NCI-H510A (cell line): Measurements from ENCODE around the gene ADGRD2.

Source experiments
- DNase-seq: peaks from one replicate; lab custom pipeline; 2025; lab: John Stamatoyannopoulos, UW

ADGRD2 gene

DNA sequence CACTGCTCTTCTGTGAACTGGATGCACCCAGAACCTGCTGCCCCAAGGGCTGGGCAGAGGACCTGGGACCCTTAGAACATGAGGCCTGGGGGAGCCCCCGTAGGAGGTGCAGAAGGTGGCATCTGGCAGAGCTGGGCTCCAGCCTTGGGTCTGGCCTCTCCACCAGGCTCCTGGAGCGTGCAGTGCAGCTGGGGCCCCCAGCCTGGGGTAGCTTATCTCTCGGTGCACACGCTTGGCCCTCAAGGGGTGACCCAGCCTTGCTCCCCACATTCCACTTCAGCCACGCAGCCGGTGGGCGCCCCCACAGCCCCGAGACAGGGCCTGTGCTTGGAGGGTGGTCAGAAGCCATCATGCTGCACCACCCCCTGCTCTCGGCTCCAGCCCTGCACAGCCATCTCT lies 62.6 kb downstream of the ADGRD2 start:
- DNase-seq, result no peak

DNA sequence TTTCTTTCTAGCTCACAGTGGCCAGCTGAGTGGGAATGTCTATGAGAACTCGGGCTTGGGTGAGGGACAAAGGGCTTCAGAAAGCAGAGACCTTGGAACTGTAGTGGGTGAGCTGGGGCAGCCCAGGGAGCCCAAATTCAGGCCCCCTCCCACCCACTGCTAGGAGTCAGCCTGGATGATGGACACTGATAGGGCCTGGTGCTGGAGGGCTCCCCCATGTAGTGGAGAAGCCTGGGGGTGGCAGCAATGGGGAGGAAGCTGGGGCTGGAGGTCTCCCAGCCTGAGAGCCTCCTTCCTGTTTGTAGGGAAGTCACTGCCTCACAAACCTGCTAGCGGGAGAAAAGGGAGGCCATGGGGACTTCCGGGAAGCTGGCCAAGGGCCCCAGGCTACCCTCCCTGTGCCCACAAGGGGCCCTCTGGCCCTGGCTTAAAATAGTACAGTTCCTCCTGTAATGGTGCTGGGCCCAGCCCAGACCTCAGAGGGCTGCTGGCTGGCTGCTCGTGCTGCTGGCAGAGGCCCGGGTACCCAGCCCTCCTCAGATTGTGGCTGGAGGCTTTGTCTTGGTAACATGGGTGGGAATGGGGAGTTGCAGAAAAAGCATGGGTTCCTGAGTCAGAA lies 63.2 kb downstream of the ADGRD2 start:
- DNase-seq, result no peak

- DNase-seq, result no peak
Observed at GRCh38 chr9:124514125-124514524, 63.9 kb downstream of the ADGRD2 start.

DNA sequence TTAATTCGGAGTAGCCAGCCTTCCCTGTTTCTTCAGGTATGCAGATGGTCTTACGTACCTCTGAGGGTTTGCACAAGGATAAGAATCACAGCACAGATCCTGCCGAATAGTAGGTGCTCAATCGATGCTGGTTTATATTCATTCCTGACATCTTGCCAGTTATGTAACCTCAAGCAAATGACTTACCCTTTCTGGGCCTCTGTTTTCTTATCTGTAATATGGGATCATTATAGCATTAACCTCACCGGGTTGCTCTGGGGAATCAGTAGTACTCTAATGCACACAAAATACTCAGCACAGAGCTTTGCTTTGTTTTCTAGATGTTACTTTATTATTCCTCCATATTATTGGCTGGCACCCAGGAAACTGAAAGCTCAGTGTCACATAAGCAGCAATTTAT lies 64.6 kb downstream of the ADGRD2 start:
- no peak for DNase-seq

DNA sequence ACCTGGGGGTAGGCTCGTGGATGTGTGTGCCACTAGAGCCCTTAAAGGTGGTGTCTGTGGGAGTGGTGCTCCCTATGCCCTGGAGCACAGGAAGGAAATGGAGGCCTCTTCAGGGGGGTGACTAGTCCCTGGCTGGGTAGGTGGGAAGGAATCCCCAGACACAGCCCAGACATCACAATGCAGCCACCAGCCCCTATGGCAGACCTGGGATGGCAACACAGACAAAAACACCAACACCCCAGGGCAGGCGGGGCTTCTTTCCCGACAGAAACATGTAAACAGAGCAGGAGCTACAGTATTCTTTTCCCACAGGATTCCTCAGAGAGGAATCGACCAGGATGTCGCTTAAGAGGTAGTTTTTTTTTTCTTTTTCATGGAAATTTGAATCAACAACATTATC lies 67.3 kb downstream of the ADGRD2 start:
- no peak for DNase-seq

DNA sequence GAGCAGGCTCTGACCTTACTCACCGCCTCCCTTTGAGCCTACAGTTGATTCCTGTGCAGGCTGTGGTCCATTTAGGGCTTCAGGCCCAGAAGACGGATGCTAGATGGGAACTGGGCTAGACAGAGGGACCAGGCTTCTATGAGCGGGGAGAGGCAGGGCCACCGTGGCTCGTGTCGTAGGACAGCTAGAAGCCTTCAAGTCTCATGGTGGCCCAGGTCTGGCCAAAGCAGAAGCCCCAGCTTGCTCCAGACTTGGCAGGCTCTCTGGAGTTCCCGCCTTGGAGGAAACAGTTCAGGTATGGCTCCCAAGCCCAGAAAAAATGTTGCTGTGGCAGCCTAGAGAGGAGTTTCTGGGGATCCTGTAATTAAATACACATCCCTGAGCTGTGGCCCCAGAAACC lies 67.9 kb downstream of the ADGRD2 start:
- no peak for DNase-seq

DNA sequence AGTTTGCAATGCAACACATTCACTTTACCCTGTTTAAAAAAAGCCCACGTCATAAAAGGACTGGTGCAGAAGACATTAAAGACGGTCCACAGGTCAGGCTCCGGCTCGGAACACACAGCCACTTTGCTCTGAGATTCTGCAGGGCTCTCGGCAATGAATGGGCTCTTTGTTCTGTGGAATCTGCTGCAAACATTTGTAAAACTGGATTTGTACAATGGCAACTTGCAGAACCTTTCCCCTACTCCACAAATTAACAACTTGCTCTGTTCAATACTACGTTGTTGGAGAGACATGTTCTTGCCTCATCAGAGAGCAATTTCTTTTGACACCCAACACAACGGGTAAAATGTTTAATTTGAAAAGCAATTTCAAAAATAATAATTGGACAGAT lies 70.0 kb downstream of the ADGRD2 start:
- DNase-seq, result no peak

DNA sequence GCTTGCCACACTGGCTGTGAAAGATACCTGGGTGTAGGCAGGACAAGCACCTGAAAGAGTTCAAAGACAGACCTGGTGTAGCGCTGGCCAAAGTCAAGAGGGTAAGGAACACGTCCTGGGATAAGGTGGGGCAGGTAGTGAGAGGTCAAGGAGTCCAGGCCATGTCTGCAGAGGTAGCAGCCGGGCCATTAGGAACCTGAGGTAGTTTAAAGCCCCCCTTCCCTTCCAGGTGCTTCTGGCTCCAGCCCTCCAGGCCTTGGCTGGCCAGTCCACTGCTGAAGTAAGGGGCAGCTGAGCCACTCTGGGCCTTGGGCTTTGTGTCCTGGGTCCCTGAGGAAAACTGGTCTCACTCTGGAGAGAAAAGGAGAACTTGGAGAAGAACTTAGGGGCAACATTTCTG lies 70.9 kb downstream of the ADGRD2 start:
- no peak for DNase-seq

GRCh38 chr9:124522121-124523098 lies 72.2 kb downstream of the ADGRD2 start:
- DNase-seq, result no peak

DNA sequence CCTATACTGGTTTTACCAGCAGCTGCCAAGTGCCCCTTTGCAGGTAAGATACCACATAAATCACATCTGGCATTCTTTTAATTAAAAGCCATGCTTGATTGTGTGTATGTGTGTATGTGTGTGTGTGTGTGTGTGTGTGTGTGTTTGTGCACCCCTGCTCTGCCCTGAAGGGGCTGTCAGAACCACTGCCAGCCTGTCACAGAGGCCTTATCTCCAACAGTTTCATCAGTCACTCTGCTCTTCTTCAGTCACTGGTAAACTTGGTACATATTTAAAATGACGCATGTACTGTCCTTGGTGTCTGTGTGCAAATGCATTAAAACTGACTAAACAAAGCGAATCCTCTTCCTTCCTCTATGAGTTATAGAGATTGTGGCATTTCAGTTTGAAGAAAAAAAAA lies 75.9 kb downstream of the ADGRD2 start:
- DNase-seq, result no peak

DNA sequence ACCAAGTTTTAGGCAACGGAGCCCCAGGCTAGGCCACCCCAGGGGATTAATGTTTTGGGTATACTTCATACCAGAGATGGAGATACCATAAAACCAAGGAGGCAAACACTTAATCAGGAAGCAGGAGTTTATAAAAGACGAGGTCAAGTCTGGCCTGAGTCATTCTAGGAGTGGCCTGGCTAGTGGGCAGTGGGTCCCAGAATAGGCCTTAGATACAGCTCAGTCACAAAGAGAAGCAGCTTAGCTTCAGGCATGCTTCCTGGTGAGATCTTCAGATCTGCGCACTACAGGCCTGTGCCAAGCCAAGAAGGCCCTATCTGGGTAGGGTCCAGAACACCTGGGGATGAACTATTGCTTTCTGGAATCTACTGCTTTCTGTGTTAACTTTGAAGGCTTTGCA lies 77.5 kb downstream of the ADGRD2 start:
- DNase-seq, result no peak
